GM12873 (cell line): ENCODE results near the gene CRTC3.

ENCODE experiments used
- TF ChIP-seq, protein P1 (sequence below): IDR thresholded peaks from 2 replicates; pipeline ENCODE4 v1.5.1; 2012; ENCODE audit warnings: low read depth, mild to moderate bottlenecking, moderate library complexity, low read length, control low read depth; ENCODE audit not compliant: insufficient read depth; ENCODE audit errors: missing control alignments

The CRTC3 gene

DNA sequence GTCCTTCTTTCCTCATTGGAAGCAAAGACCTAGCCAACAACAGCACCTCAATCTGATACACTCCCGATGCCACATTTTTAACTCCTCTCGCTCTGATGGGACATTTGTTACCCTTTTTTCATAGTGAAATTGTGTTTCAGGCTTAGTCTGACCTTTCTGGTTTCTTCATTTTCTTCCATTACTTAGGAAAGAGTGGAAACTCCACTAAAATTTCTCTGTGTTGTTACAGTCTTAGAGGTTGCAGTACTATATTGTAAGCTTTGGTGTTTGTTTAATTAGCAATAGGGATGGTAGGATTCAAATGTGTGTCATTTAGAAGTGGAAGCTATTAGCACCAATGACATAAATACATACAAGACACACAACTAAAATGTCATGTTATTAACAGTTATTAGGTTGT, 29.6 kb upstream of the CRTC3 start:
- TF ChIP-seq, protein P1, sequence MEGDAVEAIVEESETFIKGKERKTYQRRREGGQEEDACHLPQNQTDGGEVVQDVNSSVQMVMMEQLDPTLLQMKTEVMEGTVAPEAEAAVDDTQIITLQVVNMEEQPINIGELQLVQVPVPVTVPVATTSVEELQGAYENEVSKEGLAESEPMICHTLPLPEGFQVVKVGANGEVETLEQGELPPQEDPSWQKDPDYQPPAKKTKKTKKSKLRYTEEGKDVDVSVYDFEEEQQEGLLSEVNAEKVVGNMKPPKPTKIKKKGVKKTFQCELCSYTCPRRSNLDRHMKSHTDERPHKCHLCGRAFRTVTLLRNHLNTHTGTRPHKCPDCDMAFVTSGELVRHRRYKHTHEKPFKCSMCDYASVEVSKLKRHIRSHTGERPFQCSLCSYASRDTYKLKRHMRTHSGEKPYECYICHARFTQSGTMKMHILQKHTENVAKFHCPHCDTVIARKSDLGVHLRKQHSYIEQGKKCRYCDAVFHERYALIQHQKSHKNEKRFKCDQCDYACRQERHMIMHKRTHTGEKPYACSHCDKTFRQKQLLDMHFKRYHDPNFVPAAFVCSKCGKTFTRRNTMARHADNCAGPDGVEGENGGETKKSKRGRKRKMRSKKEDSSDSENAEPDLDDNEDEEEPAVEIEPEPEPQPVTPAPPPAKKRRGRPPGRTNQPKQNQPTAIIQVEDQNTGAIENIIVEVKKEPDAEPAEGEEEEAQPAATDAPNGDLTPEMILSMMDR, result no peak

DNA sequence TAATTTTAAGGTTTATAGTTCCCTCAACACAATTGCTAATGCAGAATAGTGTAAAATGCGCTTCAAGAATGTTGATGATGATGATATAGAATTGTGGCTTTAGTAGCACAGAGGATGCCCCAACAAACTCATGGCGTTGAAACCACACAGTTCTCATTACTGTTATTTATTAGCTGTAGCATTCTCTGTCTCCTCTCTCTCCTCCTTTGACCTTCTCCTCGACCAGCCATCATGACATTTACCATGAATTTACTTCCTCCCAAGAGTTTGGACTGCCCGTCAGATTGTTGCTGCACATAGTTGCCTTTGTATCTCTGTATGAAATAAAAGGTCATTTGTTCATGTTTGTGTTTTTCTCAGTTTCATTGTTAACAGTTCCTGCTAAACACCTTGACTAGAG, 27.8 kb upstream of the CRTC3 start:
- TF ChIP-seq, protein P1, result no peak

GRCh38 chr15:90512276-90512675, 17.4 kb upstream of the CRTC3 start:
- TF ChIP-seq, protein P1, result no peak

GRCh38 chr15:90512981-90513380, 16.7 kb upstream of the CRTC3 start:
- TF ChIP-seq, protein P1, result no peak

DNA sequence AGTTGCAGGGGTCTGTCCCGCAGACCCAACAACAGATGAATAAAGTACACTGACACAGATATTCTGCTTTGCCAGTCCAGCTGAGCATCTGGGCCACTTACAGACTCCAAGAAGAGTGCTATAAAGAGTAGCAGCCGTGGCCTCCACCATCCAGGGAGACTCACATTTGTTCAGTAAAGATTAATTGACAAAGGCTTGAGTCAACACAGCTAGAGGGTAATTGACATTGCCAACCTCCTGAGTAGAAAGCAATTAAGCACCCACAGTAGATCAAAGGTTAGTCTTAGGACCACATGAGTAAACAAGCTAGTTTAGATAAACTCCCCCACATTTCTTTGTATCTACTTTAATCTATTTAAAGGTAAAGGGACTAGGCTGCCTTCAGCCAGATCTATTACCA, 16.3 kb upstream of the CRTC3 start:
- TF ChIP-seq, protein P1, result no peak

GRCh38 chr15:90519688-90520087, 10.0 kb upstream of the CRTC3 start:
- TF ChIP-seq, protein P1, result no peak

DNA sequence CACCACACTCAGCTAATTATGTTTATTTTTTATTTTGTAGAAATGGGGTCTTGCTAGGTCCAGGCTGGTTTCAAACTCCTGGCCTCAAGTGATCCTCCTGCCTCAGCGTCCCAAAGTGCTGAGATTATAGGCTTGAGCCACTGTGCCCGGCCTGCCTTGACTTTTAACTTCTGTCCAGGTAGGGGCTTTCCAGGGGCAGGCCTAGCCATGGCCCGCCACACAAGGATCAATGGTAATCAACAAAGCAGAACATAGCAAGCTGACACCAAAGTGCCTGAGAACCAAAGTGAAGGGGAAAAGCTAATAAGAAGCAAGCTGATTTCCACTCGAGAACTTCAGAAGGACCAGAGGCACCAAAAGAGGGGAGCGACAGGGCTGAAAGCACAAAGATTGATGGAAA, 9.4 kb upstream of the CRTC3 start:
- TF ChIP-seq, protein P1, result no peak
